HepG2 (cell line): ENCODE data around the gene TLR6. TPM values are rescaled to one million over a fixed set of nuclear protein-coding genes. Genes with fewer than 3 reads are reported as not detected.
A peak's percentile ranks its signal among the peaks of the same experiment; 100 is the strongest.

ENCODE experiments used
- ATF7-NPFF ChIP-seq: sonication (generic); formaldehyde crosslinking; IDR thresholded peaks from 2 replicates; pipeline ENCODE4 v1.8.1; 2023; ENCODE audit warnings: mild to moderate bottlenecking, low read depth, missing genetic modification reagents, moderate library complexity
- BORCS8-MEF2B ChIP-seq: sonication (generic); formaldehyde crosslinking; IDR thresholded peaks from 2 replicates; pipeline ENCODE4 v1.8.0; 2022; ENCODE audit warnings: mild to moderate bottlenecking, missing genetic modification reagents
- CCAR2 ChIP-seq: fragments of 200-400 bp; formaldehyde crosslinking; optimal IDR thresholded peaks from 2 replicates; pipeline ENCODE3; 2018; ENCODE audit warnings: low read depth, mild to moderate bottlenecking, low read length, moderate library complexity
- EP300 ChIP-seq, 3 experiments: sonication (generic) in 1 of 3; formaldehyde crosslinking in 1 of 3; IDR thresholded peaks; 2 replicates each; pipeline versions ENCODE4 v1.5.1 to v1.6.1; 2011 to 2020; ENCODE audit warnings: low read depth in 2 of 3, low read length in 2 of 3, borderline replicate concordance in 1 of 3, improper control_type of control experiment in 1 of 3, mild to moderate bottlenecking in 1 of 3, missing genetic modification reagents in 1 of 3, moderate library complexity in 1 of 3
- FOXC1 ChIP-seq: sonication (generic); formaldehyde crosslinking; IDR thresholded peaks from 2 replicates; pipeline ENCODE4 v1.8.0; 2022; ENCODE audit warnings: mild to moderate bottlenecking, missing genetic modification reagents, borderline replicate concordance
- HDAC1 ChIP-seq: sonication (generic); formaldehyde crosslinking; IDR thresholded peaks from 2 replicates; pipeline ENCODE4 v1.5.1; 2020; ENCODE audit warnings: mild to moderate bottlenecking, missing genetic modification reagents
- HOXA7 ChIP-seq: sonication (generic); formaldehyde crosslinking; IDR thresholded peaks from 2 replicates; pipeline ENCODE4 v1.8.1; 2022; ENCODE audit warnings: mild to moderate bottlenecking, missing genetic modification reagents, moderate library complexity
- KDM2A ChIP-seq: sonication (generic); formaldehyde crosslinking; IDR thresholded peaks from 2 replicates; pipeline ENCODE4 v1.4.0; 2020; ENCODE audit warnings: low read depth, missing genetic modification reagents, borderline replicate concordance
- NFE2L2 ChIP-seq: fragments of 150-350 bp; IDR thresholded peaks from 2 replicates; pipeline ENCODE4 v1.6.1; 2014; ENCODE audit warnings: low read length
- PHF8 ChIP-seq: sonication (generic); formaldehyde crosslinking; IDR thresholded peaks from 2 replicates; pipeline ENCODE4 v1.5.0; 2020; ENCODE audit warnings: missing genetic modification reagents
- PITX1 ChIP-seq: sonication (generic); formaldehyde crosslinking; IDR thresholded peaks from 2 replicates; pipeline ENCODE4 v1.5.1; 2020; ENCODE audit warnings: mild to moderate bottlenecking, missing genetic modification reagents
- SYNCRIP ChIP-seq: fragments of 200-400 bp; formaldehyde crosslinking; IDR thresholded peaks from 2 replicates; pipeline ENCODE4 v1.6.1; 2018; ENCODE audit warnings: mild to moderate bottlenecking, low read depth, low read length; ENCODE audit not compliant: insufficient read depth
- TEAD3 ChIP-seq: optimal IDR thresholded peaks from 2 replicates; pipeline ENCODE3; 2016; ENCODE audit warnings: borderline replicate concordance
- TGIF2 ChIP-seq: IDR thresholded peaks from 2 replicates; pipeline ENCODE4 v1.6.1; 2016; ENCODE audit warnings: control low read depth, missing compliant biosample characterization
- ZKSCAN5 ChIP-seq: sonication (generic); formaldehyde crosslinking; IDR thresholded peaks from 2 replicates; pipeline ENCODE4 v1.5.1; 2020; ENCODE audit warnings: mild to moderate bottlenecking, missing genetic modification reagents
- ZNF235 ChIP-seq: sonication (generic); formaldehyde crosslinking; IDR thresholded peaks from 2 replicates; pipeline ENCODE4 v1.8.1; 2023; ENCODE audit warnings: mild to moderate bottlenecking, missing genetic modification reagents, borderline replicate concordance
- ZNF253 ChIP-seq: sonication (generic); formaldehyde crosslinking; IDR thresholded peaks from 2 replicates; pipeline ENCODE4 v1.8.0; 2022; ENCODE audit warnings: mild to moderate bottlenecking, missing genetic modification reagents, borderline replicate concordance
- ZNF383 ChIP-seq: sonication (generic); formaldehyde crosslinking; IDR thresholded peaks from 2 replicates; pipeline ENCODE4 v1.4.0; 2020; ENCODE audit warnings: missing genetic modification reagents, mild to moderate bottlenecking, borderline replicate concordance
- ZNF446 ChIP-seq: sonication (generic); formaldehyde crosslinking; IDR thresholded peaks from 2 replicates; pipeline ENCODE4 v1.5.0; 2020; ENCODE audit warnings: mild to moderate bottlenecking, missing genetic modification reagents
- ZNF558 ChIP-seq: sonication (generic); formaldehyde crosslinking; IDR thresholded peaks from 2 replicates; pipeline ENCODE4 v1.9.0; 2022; ENCODE audit warnings: mild to moderate bottlenecking, missing genetic modification reagents, borderline replicate concordance
- ZNF605 ChIP-seq: sonication (generic); formaldehyde crosslinking; IDR thresholded peaks from 2 replicates; pipeline ENCODE4 v1.8.0; 2022; ENCODE audit warnings: mild to moderate bottlenecking, missing genetic modification reagents
- polyA plus RNA-seq, 8 experiments: library from polyadenylated mRNA; depleted of rRNA in 3 of 8; stranded (reverse) in 7 of 8; unstranded in 1 of 8; fragments of >200 nt; fragmentation: Illumina TruSeq in 4 of 8; extraction: Trizol in 4 of 8; gene quantifications; 2 replicates each; pipeline versions ENCODE4 v1.2.1 to v1.2.3, GENCODE V29; 2011 to 2016; ENCODE audit warnings: low read depth in 4 of 8, missing spikeins in 1 of 8, mixed read lengths in 1 of 8; ENCODE audit not compliant: insufficient read depth in 1 of 8
- total RNA-seq, 5 experiments: library from RNA; depleted of rRNA; stranded (reverse); fragments of >200 nt; fragmentation: Illumina TruSeq; extraction: Trizol; gene quantifications; 2 replicates each; pipeline ENCODE4 v1.2.3, GENCODE V29; 2016; ENCODE audit warnings: low read depth in 1 of 5
- TF ChIP-seq, protein P1 (sequence below): sonication (generic); formaldehyde crosslinking; IDR thresholded peaks from 2 replicates; pipeline ENCODE4 v1.4.0; 2020; ENCODE audit warnings: missing genetic modification reagents
- TF ChIP-seq, protein P2 (sequence below): sonication (generic); formaldehyde crosslinking; IDR thresholded peaks from 2 replicates; pipeline ENCODE4 v1.5.0; 2020; ENCODE audit warnings: missing genetic modification reagents
- TF ChIP-seq, protein P3 (sequence below): sonication (generic); formaldehyde crosslinking; IDR thresholded peaks from 2 replicates; pipeline ENCODE4 v1.4.0; 2020; ENCODE audit warnings: missing genetic modification reagents, borderline replicate concordance

Gene TLR6
- total and polyA plus RNA-seq, 2 of the 13 experiments (the other 11 are each of a cell fraction or from before 2014, with no cell fraction given): 0.33 to 0.71 TPM

DNA sequence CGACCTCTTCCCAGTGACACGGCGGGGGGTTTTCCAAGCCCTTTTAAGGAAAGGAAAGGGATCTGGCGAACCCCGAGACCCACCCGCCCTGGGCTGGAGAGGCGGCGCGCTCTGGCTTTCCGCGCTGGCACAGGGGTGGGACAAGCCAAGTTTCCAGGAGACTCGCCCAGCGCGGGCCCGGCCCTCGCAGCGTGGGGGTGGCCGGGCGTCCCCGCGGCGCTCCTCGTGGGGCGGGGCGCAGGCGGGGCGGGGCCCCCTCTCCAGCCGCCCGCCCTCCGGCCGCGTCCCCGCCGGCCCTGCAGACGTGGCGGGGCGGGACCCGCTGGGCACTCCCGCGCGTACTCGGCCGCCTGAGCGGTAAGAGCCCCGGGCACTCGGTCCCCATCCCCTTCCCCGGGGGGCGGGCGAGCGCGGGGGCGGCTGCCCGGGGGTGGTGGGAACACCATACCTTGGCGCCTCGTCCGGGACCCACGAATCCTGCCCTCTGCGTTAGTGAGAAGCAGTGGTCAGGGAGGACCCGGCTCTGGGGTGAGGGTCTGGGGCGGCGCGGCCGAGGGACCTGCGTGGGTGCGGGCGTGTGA, 11.0 kb upstream of the TLR6 start, which contains the start of gene FAM114A1 (continued):
- TF ChIP-seq, protein P1, sequence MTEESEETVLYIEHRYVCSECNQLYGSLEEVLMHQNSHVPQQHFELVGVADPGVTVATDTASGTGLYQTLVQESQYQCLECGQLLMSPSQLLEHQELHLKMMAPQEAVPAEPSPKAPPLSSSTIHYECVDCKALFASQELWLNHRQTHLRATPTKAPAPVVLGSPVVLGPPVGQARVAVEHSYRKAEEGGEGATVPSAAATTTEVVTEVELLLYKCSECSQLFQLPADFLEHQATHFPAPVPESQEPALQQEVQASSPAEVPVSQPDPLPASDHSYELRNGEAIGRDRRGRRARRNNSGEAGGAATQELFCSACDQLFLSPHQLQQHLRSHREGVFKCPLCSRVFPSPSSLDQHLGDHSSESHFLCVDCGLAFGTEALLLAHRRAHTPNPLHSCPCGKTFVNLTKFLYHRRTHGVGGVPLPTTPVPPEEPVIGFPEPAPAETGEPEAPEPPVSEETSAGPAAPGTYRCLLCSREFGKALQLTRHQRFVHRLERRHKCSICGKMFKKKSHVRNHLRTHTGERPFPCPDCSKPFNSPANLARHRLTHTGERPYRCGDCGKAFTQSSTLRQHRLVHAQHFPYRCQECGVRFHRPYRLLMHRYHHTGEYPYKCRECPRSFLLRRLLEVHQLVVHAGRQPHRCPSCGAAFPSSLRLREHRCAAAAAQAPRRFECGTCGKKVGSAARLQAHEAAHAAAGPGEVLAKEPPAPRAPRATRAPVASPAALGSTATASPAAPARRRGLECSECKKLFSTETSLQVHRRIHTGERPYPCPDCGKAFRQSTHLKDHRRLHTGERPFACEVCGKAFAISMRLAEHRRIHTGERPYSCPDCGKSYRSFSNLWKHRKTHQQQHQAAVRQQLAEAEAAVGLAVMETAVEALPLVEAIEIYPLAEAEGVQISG (CRISPR knock-in tag): no peak; the same call in 1 of the 2 replicates
- TF ChIP-seq NFE2L2: no peak
- TF ChIP-seq, protein P2, sequence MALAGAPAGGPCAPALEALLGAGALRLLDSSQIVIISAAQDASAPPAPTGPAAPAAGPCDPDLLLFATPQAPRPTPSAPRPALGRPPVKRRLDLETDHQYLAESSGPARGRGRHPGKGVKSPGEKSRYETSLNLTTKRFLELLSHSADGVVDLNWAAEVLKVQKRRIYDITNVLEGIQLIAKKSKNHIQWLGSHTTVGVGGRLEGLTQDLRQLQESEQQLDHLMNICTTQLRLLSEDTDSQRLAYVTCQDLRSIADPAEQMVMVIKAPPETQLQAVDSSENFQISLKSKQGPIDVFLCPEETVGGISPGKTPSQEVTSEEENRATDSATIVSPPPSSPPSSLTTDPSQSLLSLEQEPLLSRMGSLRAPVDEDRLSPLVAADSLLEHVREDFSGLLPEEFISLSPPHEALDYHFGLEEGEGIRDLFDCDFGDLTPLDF: no peak
- TF ChIP-seq, protein P3, sequence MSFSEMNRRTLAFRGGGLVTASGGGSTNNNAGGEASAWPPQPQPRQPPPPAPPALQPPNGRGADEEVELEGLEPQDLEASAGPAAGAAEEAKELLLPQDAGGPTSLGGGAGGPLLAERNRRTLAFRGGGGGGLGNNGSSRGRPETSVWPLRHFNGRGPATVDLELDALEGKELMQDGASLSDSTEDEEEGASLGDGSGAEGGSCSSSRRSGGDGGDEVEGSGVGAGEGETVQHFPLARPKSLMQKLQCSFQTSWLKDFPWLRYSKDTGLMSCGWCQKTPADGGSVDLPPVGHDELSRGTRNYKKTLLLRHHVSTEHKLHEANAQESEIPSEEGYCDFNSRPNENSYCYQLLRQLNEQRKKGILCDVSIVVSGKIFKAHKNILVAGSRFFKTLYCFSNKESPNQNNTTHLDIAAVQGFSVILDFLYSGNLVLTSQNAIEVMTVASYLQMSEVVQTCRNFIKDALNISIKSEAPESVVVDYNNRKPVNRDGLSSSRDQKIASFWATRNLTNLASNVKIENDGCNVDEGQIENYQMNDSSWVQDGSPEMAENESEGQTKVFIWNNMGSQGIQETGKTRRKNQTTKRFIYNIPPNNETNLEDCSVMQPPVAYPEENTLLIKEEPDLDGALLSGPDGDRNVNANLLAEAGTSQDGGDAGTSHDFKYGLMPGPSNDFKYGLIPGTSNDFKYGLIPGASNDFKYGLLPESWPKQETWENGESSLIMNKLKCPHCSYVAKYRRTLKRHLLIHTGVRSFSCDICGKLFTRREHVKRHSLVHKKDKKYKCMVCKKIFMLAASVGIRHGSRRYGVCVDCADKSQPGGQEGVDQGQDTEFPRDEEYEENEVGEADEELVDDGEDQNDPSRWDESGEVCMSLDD (CRISPR knock-in tag): no peak
- TF ChIP-seq CCAR2: no peak
- TF ChIP-seq PITX1 (CRISPR knock-in tag): no peak
- no peak for TF ChIP-seq ZNF558 (CRISPR knock-in tag)
- TF ChIP-seq TGIF2: no peak
- TF ChIP-seq HDAC1 (CRISPR knock-in tag): peak; percentile 36
- TF ChIP-seq ZNF383 (CRISPR knock-in tag): no peak
- TF ChIP-seq KDM2A (CRISPR knock-in tag): peak; percentile 24; the same call in 1 of the 2 replicates
- no peak for TF ChIP-seq ZNF605 (CRISPR knock-in tag)
- TF ChIP-seq HOXA7: no peak
- TF ChIP-seq ATF7-NPFF (CRISPR knock-in tag): peak; percentile 33; the same call in 1 of the 2 replicates
- TF ChIP-seq SYNCRIP: no peak
- no peak for TF ChIP-seq ZNF253 (CRISPR knock-in tag)
- peak in 1 of 2 experiments; percentile 15; a peak in 1 of 4 replicates for TF ChIP-seq EP300 (IDR thresholded peaks at IDR 0.05; ENCODE audit: low read depth in 2 of 2, low read length in 2 of 2)
- no peak for TF ChIP-seq EP300 (CRISPR knock-in tag; IDR thresholded peaks at IDR 0.05; ENCODE audit: borderline replicate concordance)
- no peak for TF ChIP-seq TEAD3 (CRISPR knock-in tag)
- TF ChIP-seq BORCS8-MEF2B: peak; percentile 4; the same call in 1 of the 2 replicates
- peak; percentile 64 for TF ChIP-seq PHF8 (CRISPR knock-in tag)
- no peak for TF ChIP-seq ZKSCAN5 (CRISPR knock-in tag)
- TF ChIP-seq ZNF446 (CRISPR knock-in tag): peak; percentile 48; the same call in 1 of the 2 replicates
- TF ChIP-seq ZNF235 (CRISPR knock-in tag): no peak
- peak; percentile 2; the same call in 1 of the 2 replicates for TF ChIP-seq FOXC1 (CRISPR knock-in tag)
